Retinal pigment epithelial cell (primary cell): ENCODE measurements around the gene TYW5.

ENCODE experiments used
- DNase-seq: peaks from one replicate; pipeline ENCODE4 v3.0.0-alpha.2; 2010; ENCODE audit warnings: low read depth
- H3K4me3 ChIP-seq: 2 replicates; pipeline ENCODE4 v1.5.1; 2011; ENCODE audit warnings: mild to moderate bottlenecking, low read length, control low read depth, moderate library complexity
- CTCF ChIP-seq: conservative IDR thresholded peaks from 2 replicates; pipeline ENCODE4 v1.5.1; 2011; ENCODE audit warnings: low read depth, low read length, control low read depth, inconsistent platforms

Gene TYW5

GRCh38 chr2:199958014-199958413, 2.7 kb upstream of the TYW5 start:
- DNase-seq: no peak
- no peak overlapping the region for H3K4me3 ChIP-seq
- no peak for TF ChIP-seq CTCF

- TF ChIP-seq CTCF: no peak
- DNase-seq: no peak
- peak overlapping the region; percentile 91 for H3K4me3 ChIP-seq
Observed at GRCh38 chr2:199956062-199956380, 730 bp upstream of the TYW5 start.

- H3K4me3 ChIP-seq: peak overlapping the region; percentile 91
- no peak for TF ChIP-seq CTCF
- DNase-seq: no peak
Observed at GRCh38 chr2:199955007-199955338, 318 bp downstream of the TYW5 start.

- no peak overlapping the region for H3K4me3 ChIP-seq
- DNase-seq: no peak
- no peak for TF ChIP-seq CTCF
Observed at GRCh38 chr2:199951023-199951422, 4.3 kb downstream of the TYW5 start.

- H3K4me3 ChIP-seq: no peak overlapping the region
- DNase-seq: no peak
- TF ChIP-seq CTCF: no peak
Observed at GRCh38 chr2:199950396-199950795, 4.9 kb downstream of the TYW5 start.

GRCh38 chr2:199946836-199947235, 8.5 kb downstream of the TYW5 start:
- no peak for TF ChIP-seq CTCF
- peak; percentile 39 for DNase-seq
- H3K4me3 ChIP-seq: no peak overlapping the region

GRCh38 chr2:199946196-199946595, 9.1 kb downstream of the TYW5 start:
- TF ChIP-seq CTCF: no peak
- DNase-seq: no peak
- H3K4me3 ChIP-seq: no peak overlapping the region
